Measurements from ENCODE around the gene FOXN3.
"Not testable (repeated sequence)": the region's sequence is repeated elsewhere in the genome, so short reads cannot be mapped to it uniquely, and the experiment has no call there.

The FOXN3 gene

DNA sequence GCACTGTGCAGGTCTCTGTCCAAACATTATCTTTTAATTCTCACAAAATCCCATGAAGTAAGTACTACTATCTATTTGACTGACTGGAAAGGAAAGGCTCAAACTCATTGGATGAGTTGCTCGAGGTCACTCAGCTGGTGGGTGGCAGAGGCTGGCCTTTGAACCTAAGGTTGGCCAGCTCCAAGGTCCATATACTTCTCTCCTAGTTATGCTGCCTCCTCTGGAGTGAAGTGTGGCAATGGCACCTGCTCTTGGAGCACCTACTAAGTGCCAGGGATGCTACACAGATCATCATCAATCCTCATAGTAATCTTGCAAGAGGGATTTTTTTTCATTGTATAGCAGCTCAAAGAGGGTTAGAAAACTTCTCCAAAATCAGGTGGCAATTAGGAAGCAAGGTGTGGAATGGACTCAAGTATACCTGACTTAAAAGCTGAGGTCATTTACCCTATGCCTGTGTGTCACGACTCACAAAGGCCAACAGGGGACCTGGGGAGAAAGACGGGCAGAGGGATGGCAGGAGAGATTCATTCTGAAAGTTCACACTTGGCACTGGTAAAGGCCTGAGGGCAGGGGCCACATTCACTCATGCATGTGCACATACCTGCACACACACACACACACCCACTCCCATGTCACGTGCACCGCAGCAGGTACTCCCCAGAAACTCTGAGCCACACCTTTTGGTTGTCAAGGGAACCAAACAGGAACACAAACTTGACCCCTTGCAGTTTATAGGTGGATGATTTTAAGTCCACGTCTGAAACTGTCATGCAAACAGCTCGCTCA is 146.4 kb downstream of the FOXN3 start:
- DNase-seq, result no peak

DNA sequence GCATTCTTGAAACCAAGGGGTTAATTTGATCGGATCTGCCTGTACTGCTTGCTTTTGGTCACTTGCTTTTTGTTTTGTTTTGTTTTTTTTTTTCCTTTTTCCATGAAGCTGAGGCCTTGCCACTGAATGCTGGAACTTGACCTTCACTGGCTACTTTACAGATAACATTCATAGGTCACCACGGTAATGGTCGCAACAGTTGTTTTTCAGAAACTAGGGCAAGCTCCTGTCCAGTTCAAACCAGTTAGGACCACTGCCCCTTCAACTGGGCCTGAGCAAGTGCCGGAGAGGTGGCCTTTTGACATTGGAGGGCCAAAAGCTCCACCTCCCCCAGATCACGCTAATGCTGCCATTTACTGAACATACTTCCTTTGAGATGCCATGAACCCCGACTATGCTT is 147.6 kb downstream of the FOXN3 start:
- DNase-seq, result no peak

DNA sequence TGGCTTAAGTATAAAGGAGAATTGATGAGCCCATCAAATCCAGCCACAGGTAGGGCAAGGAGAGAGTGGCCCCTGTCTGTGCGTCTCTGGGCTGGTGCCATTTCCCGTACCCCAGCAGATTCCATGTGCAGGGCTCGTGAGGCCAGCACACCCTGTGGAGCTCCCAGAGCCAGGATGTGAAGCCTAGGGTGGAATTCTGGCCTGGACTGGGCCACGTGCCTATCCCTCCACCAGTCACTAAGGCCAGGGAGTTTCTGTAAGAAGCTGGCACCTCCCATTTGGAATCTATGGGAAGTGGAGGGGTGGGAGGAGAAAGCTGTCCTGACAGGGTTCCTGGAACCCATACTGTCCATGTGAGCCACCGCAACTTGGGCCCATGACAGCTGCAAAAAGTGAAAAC is 148.5 kb downstream of the FOXN3 start:
- no peak for DNase-seq

DNA sequence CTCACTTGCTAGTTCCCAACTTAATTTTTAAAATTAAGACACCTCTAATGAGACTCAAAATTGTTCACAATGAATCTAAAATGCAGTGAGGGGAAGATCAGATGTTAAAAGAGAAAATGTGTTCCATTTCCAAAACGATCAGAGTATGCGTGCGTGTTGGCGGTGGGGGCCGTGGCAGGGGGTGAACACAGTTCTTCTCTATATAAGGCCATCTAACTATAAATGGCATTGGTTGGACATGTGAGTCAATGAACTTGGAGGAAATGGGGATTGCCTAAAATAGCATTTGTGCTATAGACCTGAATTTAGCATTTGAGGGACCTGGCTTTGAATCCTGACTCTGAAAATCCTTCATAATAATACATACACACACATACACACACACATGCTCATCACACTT is 149.4 kb downstream of the FOXN3 start:
- no peak for DNase-seq

DNA sequence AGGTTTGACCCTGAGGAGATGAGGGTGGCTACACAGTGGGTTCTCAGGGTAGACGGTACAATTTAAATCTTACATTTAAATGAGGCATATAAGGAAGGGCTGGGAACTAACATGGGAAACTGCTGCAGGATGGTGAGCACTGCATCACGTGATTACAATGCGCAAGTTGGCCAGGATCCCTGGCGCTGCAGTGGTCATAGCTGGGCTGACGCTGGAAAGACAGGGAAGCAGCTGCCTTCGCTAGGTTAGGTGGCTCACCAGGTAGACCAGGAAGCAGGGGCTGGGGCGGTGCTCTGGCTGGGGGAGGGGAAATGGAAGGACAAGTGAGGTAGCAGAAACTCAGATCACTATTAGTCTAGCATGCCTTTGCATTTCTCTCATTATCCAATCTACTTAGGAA is 149.9 kb downstream of the FOXN3 start:
- DNase-seq, result no peak

DNA sequence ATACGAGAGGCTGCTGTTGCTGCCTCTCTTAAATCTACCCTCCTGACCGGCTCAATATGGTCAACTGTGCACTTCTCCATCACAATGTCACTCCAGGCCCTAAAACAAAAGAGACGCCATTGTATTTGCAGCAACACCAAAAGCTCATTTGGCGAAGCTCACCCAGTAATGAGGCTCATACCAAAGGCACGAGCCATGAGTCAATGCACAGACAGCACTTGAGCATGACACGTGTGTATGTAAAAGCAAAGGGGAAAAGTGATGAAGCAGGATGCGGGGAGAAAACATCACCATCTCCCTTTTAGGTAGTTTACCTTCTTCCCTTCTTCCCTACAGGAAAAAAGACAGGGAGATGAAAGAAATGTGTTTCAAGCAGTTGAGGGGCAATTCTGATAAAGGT is 150.3 kb downstream of the FOXN3 start:
- DNase-seq, result no peak

DNA sequence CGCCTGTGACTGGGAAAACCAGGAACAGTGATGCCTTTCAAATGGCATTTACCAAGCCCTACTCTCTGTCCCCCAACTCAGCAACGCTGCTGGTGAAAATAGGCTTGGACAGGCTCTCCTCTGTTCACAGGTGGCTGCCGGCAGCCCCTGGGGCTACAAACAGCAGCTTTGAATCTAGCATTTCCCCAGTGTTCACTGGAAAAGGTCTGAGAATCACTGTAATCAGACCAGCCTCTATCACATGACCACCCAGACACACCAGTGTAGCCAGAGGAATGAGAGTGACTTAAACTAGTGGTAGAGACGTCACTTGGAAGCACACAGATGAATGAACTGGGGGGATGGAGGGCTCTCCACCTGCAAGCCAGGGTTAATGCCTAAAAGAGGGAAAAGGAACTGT is 151.8 kb downstream of the FOXN3 start:
- DNase-seq, result no peak

DNA sequence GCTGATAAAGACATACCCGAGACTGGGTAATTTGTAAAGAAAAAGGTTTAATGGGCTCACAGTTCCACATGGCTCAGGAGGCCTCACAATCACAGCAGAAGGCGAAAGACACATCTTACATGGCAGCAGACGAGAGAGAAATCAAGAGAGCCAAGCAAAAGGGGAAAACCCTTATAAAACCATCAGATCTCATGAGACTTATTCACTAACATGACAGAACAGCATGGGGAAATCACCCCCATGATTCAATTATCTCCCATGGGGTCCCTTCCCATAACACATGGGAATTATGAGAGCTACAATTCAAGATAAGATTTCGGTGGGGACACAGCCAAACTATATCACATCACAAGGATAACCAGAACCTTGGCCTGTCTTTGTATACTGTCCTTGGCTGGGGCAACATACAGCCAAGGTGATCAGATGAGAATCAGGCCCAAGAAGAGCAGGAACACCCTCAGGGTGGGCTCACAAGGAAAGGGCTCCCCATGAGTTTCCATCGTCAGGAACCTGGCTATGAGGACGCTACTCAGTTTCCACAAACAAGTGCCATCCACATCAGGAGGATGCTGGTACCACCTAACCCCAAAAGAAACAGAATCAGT is 152.7 kb downstream of the FOXN3 start:
- no peak for DNase-seq

DNA sequence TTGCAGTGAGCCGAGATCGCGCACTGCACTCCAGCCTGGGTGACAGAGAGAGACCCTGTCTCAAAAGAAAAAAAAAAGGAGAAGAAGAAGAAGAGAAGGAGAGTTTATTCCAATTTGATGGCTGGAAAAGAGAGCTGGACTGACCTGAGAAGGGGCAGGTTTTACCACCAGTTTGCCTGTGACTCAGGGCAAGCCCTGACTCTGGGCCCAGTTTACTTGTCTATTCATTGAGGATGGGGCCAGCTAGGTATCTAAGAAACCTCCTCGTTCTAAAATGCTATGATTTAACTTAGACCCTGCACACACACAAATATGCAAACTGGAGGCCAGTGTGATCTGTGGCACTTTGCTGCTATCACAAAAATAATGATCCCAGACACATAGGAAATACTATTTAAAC is 155.0 kb downstream of the FOXN3 start:
- no peak for DNase-seq

DNA sequence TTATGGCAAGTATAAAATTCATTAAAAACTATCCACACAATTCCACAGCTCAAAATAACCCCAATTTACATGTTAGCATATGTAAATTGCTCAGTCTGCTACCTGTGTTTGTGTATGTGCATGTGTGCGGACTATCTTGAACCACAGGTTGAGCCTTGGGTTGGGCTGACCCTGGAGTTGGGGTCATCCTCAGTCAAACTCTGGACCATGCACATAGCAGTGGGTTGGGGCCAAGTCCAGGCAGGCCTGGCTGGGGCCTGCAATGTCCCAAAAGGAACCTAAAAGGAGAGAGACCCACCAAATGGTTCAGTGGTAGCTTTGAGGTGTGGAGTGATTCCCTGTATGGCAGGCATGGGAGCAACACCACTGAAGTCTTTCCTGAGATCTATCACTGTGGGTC is 156.1 kb downstream of the FOXN3 start:
- DNase-seq, result no peak

DNA sequence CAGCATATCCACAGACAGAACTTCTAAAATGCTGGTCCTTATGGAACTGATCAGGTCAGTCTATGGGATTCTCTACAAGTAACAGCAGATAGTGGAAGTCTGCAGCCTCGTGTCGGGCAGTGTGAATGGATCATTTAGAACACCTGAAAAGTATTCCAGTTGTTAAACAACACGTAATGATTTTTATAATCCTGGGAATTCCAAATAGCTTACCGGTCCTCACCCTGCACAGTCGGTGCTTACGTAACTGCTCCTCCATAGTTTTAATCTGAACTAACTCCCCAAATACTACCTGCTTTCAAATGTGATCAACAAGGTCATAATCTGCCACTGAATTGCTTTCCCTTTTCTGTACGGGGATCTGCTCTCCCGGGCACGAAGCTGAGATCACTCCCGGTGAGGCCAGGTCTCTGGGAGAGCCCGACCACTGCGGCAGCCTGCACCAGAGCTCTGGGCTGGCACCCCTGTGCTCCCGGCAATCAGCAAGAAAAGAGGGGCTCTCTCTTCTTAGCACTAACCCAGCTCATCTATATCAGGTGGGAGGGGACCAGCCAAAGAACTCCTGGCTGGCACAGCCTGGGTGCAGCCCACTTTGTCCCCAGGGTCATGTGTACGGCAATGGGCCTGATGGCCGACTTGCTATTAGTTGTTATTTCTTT is 157.0 kb downstream of the FOXN3 start:
- DNase-seq, result no peak

DNA sequence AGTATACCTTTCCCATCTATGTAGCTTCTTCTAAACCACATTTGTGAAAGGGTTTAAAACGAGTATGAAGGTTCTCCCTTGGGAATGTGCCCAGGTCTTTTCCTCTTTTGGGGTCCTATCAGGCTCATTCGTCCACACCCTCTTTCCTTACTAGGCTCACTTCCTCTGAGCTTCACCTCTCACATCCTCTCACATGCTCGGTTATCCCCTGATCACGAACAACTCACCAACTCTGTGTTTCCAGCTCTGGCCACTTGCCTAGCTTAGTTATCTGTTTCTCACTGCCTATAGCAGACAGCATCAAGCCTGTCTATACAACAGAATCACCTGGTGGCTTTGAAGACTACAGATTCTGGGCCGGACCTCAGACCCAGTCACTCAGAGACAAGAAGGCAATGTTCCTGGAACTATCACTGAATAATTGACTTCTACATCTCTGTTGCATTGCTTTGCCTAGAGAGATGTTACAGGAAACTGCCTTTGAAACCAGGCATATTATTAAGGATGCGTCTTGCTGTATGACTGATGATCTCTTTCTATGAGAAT is 158.2 kb downstream of the FOXN3 start:
- DNase-seq, result no peak

DNA sequence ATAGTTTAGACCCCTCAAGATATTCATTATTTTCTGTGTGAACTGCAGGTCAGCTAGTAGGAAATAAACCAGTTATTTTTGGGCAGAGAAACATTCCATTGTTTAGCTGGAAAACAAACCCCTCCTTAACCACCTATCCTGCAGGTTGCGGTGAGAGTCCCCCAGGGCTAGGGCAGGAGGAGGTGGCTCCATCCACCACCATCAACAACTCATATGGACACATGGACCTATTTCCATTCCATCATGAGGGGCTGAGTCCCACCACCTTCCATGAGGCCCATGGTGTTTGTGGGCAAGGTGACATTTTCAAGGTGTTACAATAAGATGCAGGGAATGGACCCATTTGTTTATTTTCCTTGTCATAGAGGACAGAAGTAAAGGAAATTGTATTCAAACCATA is 160.1 kb downstream of the FOXN3 start:
- no peak for DNase-seq

DNA sequence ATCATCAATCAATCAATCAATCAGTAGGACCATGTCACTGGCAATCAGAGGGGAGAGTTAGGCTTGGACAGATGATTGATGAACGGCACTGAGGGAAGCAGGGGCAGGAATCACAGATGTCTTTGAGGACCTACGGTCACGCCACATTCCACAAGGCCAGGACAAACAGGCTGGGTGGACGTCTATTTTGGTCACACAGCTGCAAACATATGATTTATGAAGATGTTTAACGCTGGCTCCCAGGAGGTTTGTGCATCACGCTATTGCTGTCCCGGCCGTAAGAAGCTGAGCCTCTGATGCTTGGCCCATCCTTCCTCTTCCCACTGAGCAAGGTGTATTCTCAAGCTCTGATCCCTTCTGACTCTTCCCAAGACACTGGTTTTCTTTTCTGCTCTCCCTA is 160.8 kb downstream of the FOXN3 start:
- no peak for DNase-seq

DNA sequence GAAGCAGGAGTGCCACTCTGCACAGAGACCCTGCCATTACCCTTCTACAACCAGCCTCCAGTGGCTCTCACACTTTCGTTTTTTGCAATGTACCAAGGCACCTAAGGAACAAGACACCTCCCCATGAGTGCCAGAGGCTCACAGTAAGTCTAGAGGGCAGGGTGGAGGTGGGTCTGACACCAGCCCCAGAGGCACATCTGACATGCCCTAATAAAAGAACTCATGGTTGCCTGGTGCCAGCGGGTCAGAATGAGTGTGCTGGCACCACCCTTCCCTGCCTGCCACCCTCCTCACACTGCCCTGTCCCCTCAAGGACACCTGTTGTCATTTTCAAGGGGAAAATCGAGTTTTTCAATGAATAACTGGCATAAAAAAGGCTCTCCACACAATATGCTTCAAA is 161.2 kb downstream of the FOXN3 start:
- DNase-seq, result no peak

DNA sequence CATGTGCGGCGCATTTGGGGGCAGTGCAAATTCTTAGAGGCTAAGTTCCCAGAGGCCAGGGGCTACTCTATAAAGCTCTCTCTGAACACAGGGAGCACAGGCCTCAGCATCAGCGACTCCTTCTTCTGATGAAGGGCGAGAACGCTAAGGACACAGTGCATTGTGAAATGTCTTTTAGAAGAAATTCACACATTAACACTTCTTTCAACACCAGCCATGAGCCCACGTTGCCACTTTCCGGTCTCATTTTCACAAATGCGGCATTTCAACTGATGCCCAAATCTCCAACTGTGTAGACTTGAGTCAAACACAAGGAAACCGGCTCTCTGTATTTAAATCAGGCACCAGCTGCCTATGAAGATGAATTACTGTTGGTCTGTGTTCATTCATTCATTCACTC is 162.0 kb downstream of the FOXN3 start:
- no peak for DNase-seq

DNA sequence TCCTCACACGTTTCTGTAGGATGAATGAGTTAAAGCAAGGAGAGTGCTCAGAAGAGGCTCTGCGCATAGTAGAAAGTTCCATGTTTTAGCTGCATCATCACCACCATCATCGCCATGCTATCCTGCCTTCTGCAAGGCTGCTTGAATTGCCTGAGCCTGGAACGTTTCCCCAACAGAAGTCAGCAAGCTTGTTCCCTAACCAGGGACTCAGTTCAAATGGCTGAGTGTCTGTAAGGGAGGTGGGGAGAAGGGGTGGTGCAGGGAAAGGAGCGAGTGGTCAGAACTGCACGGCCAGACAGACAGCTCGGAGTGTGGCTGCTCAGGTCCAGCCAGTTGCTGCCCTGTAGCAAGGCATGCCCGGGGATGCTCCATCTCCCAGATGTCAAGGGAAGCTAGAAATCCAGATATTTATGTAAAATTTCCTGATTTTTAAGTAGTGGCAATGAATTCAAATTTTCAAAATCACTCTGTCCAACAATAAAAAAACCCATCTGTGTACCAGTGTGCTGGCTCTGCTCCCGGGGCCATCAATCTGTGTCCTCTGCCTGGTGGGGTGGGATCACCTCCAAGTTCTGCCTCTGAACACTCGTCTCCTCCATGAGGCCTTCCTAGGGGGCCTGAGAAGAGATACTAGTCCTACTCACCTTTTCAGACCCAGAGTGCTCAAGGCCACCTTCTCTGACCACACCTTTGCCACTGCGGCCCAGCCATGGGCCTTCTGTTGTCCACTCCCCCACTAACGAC is 162.7 kb downstream of the FOXN3 start:
- no peak for DNase-seq

DNA sequence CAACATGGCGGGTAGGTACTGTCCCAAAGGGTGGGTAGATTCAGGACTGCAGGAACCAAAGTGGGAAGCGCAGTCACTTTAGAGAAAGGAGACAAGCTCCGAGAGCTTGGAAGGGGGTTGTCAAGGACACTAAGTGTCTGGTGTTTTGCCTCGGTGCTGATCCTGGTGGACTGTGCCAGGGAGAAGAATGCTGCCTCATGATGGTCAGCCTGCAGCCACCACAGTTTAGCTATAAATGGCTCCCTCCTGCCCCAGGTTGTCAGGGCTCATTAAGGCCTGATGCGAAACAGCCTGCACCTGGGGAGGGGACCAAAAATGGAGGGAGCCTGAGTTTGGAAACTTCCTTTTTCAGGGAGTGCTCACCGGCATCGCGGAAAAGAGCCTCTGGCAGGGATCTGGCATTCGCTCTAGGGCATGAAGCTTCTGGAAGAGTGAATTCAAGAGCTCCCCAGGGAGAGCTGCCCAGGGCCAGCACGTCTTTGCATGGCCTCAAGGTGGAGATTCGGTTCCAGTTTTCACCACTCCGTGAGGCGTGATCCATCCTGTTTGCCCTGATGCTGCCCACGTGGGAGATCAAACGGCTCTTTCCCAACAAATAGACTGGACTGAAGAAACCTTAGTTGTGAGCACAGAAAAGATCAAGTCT is 164.0 kb downstream of the FOXN3 start:
- DNase-seq, result no peak

DNA sequence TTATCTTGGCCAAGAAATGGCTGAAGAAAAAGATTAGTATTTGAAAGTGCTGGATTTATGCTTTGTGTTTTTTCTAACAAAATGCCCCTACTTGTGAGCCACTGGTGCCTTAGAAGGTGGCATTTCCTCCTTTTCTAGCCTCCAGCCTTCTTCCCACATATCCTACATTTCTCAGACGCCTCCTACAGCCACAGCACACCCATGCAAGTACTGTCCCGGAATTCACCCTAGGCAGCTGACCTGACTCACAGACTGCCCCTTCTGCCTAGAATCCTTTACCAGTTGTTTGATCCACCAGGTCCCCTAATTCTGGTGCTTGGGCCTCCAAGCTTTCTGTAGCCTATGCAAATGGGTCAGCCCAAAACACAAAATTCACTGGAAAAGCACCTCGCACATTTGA is 166.0 kb downstream of the FOXN3 start:
- no peak for DNase-seq

DNA sequence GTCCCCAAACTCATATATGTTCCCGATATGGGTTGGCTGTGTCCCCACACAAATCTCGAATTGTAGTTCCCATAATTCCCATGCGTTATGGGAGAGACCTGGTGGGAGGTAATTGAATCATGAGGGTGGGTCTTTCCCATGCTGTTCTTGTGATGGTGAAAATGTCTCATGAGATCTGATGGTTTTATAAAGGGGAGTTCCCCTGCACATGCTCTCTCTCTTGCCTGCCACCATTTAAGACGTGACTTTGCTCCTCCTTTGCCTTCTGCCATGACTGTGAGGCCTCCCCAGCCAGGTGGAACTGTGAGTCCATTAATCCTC is 166.4 kb downstream of the FOXN3 start:
- not testable (repeated sequence) for DNase-seq

DNA sequence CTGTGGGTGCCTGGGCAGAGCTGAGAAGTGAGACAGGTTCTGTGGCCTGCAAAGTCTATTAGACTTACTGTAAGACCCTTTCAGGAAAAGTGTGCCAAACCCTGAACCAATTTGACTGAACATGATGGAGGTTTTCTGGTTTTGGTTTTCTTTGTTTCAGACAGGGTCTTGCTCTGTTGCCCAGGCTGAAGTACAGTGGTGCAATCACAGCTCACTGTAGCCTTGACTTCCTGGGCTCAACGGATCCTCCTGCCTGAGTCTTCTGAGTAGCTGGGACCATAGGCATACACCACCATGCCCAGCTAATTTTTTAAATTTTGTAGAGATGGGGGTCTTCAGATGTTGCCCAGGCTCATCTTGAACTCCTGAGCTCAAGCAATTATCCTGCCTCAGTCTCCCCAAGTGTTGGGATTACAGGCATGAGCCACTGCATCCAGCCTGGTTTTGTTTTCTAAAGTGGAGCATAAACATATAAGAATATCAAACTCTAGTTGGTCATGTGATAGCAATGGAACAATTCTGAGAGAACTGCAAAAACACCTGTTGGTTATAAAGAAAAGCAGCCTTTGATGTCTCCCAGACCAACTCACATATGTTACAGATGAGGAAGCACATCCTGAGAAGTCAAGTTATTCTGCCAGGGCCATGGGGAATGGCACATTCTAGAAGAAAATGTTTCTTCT is 166.9 kb downstream of the FOXN3 start:
- no peak for DNase-seq

DNA sequence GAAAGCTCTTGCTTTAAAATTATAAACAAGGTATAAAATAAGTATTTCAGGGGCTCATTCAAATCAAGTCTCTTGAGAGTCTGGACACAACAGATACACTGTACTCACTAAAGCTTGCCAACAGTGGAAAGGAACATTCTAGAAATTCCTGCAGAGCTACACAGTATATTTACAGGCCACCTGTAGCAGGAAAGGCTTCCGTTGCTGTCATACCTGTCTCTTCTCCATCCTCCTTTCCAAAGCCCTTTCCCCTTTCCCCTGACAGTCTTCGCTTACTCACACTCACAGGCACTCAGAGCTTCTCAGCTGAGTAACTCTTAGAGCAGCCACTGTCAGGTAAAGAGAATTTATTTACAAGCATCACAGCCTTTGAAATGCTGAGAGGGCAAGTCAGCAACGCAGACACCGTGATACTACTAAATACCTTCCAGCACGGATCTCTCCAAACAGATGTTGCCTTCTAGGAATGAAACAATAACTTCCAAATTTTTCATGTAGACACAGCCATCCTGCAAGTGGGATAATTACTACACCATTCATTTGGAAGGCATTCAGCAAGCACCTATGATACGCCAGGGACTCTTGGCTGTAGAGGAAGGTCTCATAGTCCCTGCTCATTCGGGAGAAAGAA is 167.9 kb downstream of the FOXN3 start:
- DNase-seq, result no peak

All from stimulated activated CD8-positive, alpha-beta memory T cell treated with anti-CD3 and anti-CD28 coated beads, Interleukin-4, amount 100 ng/mL, for 48 hours (primary cell).